ENCODE measurements around the gene A4GALT.

A4GALT gene

DNA sequence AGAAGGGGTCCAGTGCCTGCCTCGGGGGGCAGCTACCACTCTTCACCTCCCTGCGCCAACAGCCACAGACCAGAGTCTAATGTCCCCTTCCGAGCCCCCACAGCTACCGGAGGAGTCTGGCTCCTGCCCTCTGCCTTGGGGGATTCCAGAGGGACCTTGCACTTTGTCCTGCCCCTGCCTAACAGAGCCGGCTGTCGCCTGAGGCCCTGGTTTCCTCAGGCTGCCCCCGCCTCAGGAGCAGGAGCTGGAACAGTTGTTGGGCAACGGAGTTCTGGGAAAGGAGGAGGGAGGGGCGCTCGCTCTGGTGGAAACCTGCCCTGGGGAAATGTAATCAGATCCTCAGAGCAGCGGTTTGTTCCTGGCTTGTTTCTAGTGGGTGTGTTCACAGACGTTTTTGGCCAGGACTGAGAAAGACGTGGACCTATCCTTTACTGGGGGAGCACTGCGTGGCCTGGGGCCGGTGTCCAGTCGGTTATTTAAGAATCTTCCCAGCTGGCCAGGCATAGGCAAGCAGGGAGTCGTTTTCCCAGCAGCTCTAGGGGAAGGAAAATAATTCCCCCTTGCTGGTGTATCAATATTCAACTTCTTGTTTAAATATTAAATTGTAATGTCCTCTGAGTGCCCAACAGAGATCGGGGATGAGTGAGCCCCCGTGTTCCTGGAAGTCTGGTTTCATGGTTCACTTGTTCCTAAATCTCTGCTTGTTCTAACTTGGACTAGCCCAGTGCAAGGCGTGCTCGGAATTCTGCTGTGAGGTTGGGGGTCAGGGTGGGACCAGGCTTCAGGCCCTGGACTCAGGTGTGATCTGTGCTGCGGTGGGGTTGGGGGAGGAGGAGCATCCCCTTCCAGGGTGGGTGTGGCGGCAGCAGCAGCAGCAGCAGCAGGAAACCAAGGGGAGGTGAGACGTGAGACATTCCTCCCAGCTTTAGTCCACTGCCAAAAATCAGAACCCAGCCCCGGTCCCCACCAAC is 32.1 kb downstream of the A4GALT start:
- TF ChIP-seq, protein P1, sequence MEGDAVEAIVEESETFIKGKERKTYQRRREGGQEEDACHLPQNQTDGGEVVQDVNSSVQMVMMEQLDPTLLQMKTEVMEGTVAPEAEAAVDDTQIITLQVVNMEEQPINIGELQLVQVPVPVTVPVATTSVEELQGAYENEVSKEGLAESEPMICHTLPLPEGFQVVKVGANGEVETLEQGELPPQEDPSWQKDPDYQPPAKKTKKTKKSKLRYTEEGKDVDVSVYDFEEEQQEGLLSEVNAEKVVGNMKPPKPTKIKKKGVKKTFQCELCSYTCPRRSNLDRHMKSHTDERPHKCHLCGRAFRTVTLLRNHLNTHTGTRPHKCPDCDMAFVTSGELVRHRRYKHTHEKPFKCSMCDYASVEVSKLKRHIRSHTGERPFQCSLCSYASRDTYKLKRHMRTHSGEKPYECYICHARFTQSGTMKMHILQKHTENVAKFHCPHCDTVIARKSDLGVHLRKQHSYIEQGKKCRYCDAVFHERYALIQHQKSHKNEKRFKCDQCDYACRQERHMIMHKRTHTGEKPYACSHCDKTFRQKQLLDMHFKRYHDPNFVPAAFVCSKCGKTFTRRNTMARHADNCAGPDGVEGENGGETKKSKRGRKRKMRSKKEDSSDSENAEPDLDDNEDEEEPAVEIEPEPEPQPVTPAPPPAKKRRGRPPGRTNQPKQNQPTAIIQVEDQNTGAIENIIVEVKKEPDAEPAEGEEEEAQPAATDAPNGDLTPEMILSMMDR (IDR thresholded peaks at IDR 0.05): no peak

DNA sequence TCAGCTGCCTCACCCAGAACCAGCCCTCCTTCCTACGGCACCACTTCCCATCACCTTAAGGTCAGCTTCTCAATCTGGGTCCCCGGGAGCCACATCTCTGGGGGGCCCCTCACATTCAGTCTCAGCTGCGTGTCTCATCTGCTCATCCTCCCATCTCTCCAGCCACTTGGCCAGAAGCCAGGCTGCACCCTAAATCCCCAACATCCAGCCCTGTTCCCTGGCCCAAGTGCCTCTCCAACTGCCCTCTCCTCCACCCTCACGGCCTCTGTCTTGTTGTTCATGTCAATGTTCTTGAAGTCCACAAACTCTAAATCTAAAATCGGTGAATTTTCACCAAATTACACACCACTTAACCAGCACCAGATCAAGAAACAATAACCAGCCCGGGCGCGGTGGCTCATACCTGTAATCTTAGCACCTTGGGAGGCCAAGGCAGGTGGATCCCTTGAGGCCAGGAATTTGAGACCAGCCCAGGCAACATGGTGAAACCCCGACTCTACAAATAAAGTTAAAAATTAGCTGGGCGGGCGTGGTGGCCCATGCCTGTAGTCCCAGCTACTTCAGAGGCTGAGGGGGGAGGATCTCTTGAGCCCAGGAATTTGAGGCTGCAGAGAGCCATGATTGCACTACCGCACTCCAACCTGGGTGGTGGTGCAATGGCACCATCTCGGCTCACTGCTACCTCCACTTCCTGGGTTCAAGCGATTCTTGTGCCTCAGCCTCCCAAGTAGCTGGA is 33.7 kb downstream of the A4GALT start:
- TF ChIP-seq, protein P1 (IDR thresholded peaks at IDR 0.05): no peak

DNA sequence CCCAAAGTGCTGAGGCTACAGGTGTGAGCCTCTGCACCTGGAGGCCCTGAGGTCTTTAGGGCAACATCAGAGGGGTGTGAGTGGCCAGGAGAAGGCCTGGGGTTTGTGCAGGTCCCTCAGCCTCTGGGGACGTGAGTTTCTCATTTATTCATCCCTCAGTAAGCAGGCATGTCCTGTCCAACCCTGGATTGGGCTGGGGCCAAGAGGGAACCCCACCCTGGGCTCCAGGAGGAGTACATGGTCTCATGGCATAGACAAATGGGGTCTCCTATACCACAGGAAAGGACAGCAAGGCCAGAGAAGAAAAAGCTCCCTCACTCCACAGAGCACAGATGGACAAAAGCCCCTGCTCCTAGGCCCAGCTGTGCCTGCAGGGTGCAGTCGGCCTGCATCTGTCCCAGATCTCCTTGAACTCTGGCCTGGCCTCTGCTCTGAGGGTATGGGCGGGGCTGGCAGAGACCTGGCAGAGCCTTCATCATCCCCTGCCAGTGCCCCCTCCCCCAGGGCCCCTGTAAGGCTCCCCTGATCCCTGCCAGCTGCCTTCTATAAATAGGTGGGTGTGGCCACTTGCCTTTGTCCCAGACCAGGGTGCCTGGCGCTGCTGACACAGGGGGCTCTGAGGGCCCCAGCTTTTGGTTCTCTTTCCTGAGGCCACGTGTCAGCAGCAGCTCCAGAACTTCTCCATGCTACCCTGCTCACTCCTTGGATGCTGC is 34.6 kb downstream of the A4GALT start:
- TF ChIP-seq, protein P1 (IDR thresholded peaks at IDR 0.05): no peak

DNA sequence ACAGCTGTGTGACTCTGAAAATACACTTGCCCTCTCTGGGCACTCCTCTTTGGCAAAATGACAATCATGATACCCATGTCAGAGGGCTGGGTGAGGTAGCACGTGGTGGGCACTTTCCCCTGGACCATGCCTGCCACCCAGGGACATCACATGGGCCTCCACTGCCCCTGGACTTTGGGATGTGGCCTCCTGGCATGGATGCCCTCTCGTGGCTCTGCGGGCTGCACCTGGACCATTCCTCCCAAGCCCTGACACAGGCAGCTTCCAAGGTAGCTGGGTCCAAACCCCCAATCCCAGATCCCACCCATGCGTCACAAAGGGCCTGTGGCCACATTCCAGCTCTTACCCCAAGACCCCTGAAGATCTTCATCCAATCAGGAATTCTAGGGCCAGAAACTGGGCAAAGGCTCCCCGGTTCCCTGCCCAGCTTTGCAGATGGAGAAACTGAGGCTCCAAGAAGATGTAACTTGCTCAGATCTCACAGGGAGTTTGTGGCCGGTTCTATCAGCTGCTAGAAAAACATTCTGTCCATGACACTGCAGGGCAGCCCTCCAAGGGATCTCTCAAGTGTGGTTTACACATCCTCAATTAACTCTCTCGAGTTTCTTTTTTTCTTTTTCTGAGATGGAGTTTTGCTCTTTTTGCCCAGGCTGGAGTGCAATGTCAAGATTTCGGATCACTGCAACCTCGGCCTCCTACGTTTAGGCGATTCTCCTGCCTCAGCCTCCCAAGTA is 36.0 kb downstream of the A4GALT start:
- TF ChIP-seq, protein P1 (IDR thresholded peaks at IDR 0.05): no peak

DNA sequence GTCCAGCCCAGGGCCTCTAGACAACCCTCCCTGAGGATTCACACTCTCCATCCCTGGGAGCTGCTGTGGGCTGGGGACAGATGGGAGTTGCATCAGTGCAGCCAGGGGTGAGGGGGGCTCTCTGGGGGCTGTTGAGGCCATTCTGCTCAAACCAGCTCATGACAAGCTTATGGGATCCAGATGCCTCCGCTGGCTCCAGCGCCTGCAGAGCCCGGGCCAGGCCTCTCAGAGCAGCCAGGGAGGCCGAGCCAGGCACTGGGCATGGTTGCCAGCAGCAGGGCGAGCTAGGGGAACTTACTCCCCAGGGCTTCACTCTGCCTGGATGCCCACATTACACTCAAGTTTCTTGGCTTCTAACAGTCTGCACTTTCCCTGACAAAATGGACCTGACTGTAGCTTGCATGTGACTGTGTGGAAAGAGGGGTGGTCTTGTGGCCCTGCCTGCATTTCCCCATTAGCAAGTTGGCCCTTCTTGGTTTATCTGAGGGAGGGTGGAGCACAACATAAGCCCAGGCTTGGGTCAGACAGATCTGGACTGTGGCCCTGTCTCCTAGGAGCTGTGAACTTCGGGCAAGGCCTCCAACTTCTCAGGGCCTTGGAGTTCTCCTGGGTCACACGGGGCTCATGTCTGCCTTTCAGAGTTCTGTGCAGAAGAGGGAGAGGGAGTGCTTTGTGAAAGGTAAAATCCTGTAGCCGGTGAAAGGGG is 36.9 kb downstream of the A4GALT start:
- TF ChIP-seq, protein P1 (IDR thresholded peaks at IDR 0.05): no peak

DNA sequence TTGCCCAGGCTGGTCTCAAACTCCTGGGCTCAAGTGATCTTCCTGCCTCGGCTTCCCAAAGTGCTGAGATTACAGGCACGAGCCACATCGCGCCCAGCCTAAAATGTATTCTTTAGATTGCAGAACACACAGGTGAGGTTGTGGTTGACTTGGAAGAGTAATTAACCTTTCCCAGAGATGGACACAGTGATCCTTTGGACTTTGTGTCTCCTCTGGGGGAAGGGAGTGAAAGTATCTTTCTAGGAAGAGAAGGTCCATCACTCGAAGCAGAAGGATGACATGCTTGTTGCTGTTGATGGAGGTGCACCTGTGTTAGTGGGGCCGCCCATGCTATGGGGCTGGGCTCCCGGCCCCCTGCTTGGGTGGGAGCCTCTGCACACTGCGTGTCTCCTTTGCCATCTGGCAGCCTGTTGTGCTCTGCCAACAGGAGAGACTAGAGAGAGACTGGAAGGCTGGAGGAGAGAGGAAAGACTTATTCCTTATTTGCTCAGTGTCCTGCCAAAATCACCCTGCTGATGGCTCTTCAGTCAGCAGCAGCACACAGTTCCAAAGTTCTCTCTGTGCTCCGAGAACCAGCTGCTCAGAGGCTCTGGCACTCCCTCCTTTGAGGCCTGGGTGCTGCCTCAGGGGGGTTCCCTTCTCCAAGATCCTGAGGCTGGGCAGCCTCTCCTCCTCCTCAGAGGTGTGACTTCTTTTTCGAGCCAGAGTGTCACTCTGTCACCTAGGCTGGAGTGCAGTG is 38.4 kb downstream of the A4GALT start:
- TF ChIP-seq, protein P1 (IDR thresholded peaks at IDR 0.05): no peak

Measured in LNCAP (cell line).